Parathyroid adenoma (tissue), 2 donors: Measurements from ENCODE around the gene MMEL1.

Experiments
- H2AFZ ChIP-seq: fragments of 300-600 bp; sonication (generic); one replicate; pipeline ENCODE4 v1.7.0; 2017; ENCODE audit warnings: antibody characterized with exemption, mild to moderate bottlenecking
- H3K27ac ChIP-seq: fragments of 300-600 bp; sonication (generic); one replicate; pipeline ENCODE4 v1.7.0; 2017
- H3K27me3 ChIP-seq: fragments of 300-600 bp; sonication (generic); one replicate; pipeline ENCODE4 v1.7.0; 2017; ENCODE audit warnings: low read length; ENCODE audit not compliant: control insufficient read depth, insufficient read depth
- H3K36me3 ChIP-seq: fragments of 300-600 bp; sonication (generic); one replicate; pipeline ENCODE4 v1.7.0; 2017; ENCODE audit warnings: low read length; ENCODE audit not compliant: control insufficient read depth, insufficient read depth
- H3K4me1 ChIP-seq: fragments of 300-600 bp; sonication (generic); one replicate; pipeline ENCODE4 v1.7.0; 2017; ENCODE audit warnings: control low read depth
- H3K4me2 ChIP-seq: fragments of 300-600 bp; sonication (generic); one replicate; pipeline ENCODE4 v1.7.0; 2017; ENCODE audit warnings: low read length
- H3K4me3 ChIP-seq: fragments of 300-600 bp; sonication (generic); one replicate; pipeline ENCODE4 v1.7.0; 2017; ENCODE audit warnings: low read depth, low read length
- H3K79me2 ChIP-seq: fragments of 300-600 bp; sonication (generic); one replicate; pipeline ENCODE4 v1.7.0; 2017; ENCODE audit warnings: control low read depth
- H3K9ac ChIP-seq: fragments of 300-600 bp; sonication (generic); one replicate; pipeline ENCODE4 v1.7.0; 2017; ENCODE audit warnings: mild to moderate bottlenecking
- H3K9me3 ChIP-seq: fragments of 300-600 bp; sonication (generic); one replicate; pipeline ENCODE4 v1.7.0; 2017; ENCODE audit warnings: low read length; ENCODE audit not compliant: control insufficient read depth
- TF ChIP-seq, protein P1 (sequence below): fragments of 300-600 bp; sonication (generic); IDR thresholded peaks from one replicate; pipeline ENCODE4 v1.7.0; 2017; ENCODE audit warnings: antibody characterized with exemption, mild to moderate bottlenecking
- donor health status: primary hyperparathyroidism.

The MMEL1 gene

DNA sequence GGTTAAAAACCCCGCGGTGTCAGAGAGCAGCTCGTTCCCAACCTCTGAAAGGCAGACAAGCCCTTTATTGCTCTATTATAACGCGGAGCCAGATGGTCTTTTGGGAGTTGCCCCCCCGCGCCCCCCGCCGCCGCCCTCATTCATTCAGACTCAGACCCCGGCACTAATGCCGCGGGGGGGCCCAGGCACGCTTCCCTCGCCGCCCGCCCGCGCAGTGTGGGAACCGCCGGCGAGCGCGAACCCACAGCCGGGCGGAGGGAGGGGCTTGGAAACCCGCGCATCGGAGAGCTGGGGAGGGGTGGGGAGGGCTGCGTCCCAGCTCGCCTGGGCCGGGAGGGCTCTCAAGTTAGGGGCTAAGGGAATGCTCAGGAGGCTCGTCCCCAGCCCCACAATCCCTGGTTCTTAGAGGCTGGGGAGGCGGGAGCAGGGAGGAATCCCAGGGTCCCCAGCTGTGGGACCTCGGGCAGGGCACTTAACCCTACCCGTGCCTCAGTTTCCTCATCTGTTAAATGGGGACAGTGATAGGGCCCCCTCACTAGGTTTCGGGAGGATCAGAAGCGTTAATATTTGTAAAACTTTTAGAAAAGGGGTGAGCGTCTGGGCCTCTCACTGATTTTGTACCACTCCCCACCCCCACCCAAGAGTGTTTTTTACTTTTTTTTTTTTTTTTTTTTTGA is 91.9 kb downstream of the MMEL1 start:
- Histone ChIP-seq H3K27me3 (no peaks in the 10 kb centered on the region), H3K9ac (no peak overlapping the region), H3K36me3 (no peaks in the 10 kb centered on the region), H2AFZ (no peak overlapping the region), H3K27ac (no peak overlapping the region), H3K9me3 (no peaks in the 10 kb centered on the region), H3K4me3 (no peak overlapping the region), H3K4me1 (peaks cover 5% of the 10 kb centered on the region), H3K79me2 (no peaks in the 10 kb centered on the region), H3K4me2 (no peak overlapping the region)
- TF ChIP-seq, protein P1, sequence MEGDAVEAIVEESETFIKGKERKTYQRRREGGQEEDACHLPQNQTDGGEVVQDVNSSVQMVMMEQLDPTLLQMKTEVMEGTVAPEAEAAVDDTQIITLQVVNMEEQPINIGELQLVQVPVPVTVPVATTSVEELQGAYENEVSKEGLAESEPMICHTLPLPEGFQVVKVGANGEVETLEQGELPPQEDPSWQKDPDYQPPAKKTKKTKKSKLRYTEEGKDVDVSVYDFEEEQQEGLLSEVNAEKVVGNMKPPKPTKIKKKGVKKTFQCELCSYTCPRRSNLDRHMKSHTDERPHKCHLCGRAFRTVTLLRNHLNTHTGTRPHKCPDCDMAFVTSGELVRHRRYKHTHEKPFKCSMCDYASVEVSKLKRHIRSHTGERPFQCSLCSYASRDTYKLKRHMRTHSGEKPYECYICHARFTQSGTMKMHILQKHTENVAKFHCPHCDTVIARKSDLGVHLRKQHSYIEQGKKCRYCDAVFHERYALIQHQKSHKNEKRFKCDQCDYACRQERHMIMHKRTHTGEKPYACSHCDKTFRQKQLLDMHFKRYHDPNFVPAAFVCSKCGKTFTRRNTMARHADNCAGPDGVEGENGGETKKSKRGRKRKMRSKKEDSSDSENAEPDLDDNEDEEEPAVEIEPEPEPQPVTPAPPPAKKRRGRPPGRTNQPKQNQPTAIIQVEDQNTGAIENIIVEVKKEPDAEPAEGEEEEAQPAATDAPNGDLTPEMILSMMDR, result no peak
